GM21367 (cell line): ENCODE measurements around the gene CSMD2.
"Not testable (repeated sequence)": the region's sequence is repeated elsewhere in the genome, so short reads cannot be mapped to it uniquely, and the experiment has no call there.

Experiments
- ATAC-seq: cut with Tn5 transposase; IDR thresholded peaks from one replicate; pipeline ENCODE4 v1.9.1; 2021; ENCODE audit not compliant: unreplicated experiment

CSMD2 gene

DNA sequence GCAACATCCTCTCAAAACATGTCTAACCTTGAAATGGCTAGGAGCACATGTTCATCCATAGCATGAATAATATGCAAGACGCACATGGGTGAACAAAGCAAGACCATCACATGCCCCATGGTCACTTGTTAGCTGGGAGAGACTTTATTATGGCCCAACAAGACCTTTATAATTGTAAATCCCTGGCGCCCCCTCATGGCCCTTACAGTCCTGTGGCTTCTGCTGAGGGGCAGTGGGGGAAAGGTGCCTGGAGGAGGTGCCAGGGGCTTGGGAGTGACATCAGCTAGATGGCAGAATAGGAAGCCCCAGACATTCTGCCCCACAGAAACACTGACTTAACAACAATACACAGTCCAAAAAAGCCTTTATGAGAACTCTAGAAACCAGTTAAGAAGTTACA is 51.7 kb downstream of the CSMD2 start:
- ATAC-seq: no peak

DNA sequence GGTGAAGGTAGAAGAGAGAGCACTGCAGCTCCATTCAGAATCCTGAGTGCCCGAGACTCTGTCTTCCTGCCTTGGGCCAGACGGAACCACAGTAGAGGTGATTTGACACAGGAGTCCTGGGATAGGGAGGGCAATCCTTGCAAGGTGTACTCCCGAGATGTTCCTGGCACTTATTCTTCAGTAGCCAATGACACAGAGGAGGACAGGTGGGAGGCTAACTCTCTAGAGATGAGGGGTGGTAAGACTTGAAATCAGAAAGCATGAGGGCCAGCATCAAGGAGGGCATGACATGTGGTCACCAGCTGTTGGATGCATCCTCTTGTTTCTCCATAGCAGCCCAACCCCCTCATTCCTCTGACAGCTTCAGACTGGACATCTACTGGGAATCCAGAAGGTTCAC is 56.3 kb downstream of the CSMD2 start:
- ATAC-seq: no peak

GRCh38 chr1:34108269-34108668 is 56.8 kb downstream of the CSMD2 start:
- ATAC-seq: no peak

DNA sequence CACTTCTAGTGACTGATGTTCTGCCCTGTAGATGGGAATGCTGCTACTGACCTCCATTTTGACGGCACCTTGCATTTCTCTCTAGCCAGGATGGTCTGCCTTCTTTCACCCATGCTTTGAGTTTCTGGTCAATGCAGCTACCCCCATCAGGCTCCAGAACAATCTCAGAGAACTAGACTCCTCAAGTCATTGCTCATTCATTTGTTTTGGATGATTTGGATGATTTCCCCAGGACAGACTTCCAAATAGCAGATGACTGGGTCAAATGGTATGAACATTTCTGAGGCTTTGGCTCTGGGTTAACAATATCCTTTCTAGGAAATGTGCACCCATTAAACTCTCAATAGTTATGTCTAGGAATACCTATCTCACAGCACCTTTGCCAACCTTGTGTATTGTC is 63.9 kb downstream of the CSMD2 start:
- ATAC-seq: no peak

- ATAC-seq: no peak
Observed at GRCh38 chr1:34100332-34100731, 64.7 kb downstream of the CSMD2 start.

DNA sequence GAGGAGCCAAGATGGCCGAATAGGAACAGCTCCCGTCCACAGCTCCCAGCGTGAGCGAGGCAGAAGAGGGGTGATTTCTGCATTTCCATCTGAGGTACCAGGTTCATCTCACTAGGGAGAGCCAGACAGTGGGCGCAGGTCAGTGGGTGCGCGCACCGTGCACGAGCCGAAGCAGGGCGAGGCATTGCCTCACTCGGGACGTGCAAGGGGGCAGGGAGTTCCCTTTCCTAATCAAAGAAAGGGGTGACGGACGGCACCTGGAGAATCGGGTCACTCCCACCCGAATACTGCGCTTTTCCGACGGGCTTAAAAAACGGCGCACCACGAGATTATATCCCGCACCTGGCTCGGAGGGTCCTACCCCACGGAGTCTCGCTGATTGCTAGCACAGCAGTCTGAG is 72.6 kb downstream of the CSMD2 start:
- ATAC-seq: not testable (repeated sequence)

- no peak for ATAC-seq
Observed at GRCh38 chr1:34089731-34090130, 75.3 kb downstream of the CSMD2 start.

DNA sequence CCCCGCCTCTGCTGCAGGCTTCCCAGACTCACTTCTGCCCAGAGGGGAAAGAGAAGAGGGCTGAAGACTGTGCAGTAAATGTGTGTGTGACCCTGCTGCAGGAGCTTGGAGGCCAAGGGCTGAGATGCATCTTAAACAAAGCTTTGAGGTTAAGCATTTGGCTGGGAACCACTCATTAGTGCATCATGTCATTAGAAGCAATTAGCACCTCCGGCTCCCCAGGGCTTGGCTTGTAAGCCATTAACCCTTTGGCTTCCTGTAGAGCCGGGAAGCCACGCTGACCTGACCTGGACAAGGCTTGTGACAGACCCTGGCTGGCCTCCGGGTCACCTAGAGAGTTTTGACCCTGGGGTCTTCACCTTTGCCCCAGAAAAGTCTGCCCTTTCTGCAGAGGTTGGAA is 77.0 kb downstream of the CSMD2 start:
- ATAC-seq: no peak

DNA sequence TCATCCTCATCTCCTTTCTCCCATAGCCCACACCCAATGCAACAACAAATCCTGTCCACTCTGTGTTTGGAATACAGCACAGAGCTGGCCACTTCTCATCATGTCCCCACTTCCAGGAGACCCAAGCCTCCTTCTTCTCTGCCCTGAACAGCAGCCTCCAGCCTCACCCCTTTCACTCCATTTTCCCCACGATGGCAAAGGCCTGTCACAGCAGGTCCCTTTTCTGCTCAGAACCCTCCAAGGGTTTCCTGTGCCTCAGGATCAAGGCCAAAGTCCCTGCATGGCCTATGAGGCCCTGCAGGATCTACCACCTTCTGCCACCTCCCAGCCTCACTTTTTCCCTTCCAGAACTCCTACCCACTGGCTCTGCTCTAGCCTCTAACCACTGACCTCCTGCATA is 78.5 kb downstream of the CSMD2 start:
- no peak for ATAC-seq

DNA sequence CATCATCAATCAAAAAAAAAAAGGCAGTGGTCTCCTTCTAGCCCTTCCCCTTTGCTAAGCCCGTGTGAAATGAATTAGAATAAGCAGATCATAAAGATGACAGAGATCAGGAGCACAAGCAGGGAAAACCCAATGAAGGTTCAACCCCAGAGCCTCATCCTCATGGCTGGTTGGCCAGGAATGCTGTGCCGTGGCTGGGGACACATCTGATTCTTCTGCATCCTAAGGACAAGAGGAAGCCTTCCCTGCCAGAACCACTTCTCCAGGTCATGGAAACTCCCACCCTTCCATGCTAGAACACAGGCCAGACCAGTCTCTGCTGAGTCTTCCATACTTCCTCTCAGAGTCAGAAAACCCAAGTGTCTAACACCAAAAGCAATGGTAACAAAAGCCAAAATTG is 81.1 kb downstream of the CSMD2 start:
- no peak for ATAC-seq

GRCh38 chr1:34082085-34082670 is 82.9 kb downstream of the CSMD2 start:
- not testable (repeated sequence) for ATAC-seq

DNA sequence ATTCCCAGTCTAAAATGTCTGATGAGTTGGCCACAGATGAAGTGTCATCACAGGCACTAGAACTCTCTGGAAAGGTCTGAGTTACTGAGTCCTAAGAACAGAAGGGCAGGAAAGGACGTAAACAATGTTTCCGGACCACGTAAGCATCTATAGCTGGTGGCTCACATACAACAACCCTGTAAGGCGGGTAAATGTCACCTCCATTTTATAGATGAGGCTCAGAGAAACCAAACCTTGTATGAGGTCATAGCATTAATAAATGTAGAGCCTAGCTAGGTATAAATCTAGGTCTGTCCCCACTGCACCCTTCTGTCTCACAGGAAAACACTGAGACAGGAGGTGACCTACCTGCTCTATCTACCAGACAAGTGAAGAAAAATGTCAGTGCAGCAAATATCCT is 86.6 kb downstream of the CSMD2 start:
- no peak for ATAC-seq

DNA sequence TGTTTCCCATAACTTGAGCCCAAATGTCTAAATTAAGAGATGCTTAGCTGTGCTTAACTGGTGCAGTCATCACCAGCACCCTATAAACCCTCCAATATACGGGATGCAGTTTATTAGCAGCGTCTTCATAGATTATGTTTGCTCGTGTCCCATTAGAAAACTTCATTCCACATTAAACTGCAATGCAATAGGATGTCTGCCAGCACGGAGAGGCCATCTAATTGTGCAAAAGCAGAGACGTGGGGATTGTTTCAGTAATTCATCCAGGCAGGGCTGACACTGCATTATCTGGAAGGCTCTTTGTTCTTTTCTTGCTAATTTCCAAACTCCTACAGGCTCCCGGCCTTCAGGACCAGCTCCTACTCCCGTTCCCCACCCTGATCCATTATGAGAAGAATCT is 89.5 kb downstream of the CSMD2 start:
- ATAC-seq: no peak

GRCh38 chr1:34073028-34073695 is 91.9 kb downstream of the CSMD2 start:
- ATAC-seq: no peak

DNA sequence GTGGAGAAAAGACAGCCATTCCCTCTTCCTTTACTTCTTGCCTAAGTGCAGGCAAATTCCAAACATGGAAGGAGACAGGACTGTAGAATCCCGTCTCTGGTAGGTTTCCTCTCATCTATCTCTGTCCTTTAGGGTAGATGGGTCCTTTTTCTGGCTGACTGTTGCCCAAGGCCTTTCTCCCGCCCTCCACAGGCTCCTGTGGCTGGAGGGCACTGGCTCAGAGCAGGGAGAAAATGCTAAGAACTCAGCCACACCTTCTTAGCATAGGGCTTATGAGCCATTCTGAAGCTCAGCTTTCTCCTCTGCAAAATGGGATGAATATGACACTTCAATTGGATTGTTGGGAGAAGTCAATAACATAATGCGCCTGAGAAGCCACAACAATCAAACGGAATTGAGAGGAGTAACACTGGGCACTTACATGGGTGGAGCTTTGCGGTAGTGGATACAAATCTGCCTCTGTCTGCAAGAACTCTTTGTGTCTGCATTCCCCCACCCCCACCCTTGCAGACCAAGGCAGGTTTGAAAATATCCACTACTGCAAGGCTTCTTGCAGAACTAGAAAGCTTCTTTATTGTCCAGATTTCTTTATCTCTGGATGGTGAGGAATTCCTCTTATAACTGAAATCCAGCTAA is 94.7 kb downstream of the CSMD2 start:
- no peak for ATAC-seq

DNA sequence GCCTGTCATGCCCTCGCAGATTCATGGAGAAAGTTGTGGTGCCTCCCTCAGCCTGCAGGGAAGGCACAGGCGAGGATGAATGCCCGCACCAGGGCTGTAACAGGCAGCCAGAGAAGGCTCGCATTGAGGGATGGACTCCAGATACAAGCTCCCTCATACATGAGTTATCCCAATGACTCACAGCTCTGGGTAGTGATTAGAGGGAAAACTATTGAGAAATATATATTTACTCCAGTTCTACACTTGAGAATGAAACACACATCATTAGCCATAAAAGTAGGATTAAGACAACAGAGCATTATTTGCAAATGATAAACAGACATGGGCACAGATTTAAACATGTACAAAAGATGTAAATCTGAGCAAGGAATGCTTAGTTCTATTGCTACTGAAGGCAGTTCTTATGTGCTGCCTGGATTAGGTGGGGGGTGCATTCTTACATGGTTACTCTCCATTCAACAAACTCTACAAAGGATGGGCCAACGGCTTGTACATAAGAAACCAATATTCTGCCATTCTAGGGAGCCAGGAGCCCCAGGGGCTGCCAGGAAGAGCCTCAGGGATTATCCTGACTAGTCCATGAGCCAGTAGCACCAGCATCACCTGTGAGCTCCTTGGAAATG is 97.9 kb downstream of the CSMD2 start:
- ATAC-seq: no peak

DNA sequence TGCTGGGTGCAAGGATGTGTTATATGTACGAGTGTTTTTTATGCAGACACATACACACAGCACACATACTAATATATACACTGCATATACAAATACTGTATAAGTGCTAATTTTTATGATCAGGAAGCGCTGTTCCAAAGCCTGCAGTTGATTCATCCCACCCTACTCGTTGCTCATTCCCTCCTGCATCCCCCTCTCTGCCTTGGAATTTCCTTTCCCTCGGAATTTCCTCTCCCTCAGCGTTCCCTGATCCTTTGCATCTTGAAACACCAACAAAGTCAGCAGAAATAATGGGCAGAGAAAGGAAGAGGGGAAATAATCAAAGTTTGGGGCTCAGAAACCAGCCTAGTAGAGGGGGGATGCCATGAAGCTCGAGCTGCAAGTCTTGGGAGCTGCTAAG is 98.9 kb downstream of the CSMD2 start:
- no peak for ATAC-seq

DNA sequence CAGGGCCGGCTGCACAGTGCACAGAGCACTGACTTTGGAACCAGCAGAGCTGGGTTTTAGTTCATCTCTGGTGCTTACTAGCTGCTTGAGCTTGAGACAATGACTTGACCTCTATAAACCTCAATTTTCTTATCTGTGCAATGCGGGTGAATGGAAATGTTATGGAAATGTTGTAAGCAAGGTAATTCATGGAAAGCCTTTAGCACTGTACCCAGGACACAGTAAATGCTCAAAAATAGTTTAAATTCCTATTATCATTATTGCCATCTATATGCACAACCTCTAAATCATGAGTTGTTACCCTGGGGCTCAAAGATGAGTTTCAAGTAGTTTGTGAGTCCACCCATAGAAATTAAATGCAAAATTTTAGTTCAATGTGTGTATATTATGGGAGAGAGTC is 99.5 kb downstream of the CSMD2 start:
- ATAC-seq: no peak

DNA sequence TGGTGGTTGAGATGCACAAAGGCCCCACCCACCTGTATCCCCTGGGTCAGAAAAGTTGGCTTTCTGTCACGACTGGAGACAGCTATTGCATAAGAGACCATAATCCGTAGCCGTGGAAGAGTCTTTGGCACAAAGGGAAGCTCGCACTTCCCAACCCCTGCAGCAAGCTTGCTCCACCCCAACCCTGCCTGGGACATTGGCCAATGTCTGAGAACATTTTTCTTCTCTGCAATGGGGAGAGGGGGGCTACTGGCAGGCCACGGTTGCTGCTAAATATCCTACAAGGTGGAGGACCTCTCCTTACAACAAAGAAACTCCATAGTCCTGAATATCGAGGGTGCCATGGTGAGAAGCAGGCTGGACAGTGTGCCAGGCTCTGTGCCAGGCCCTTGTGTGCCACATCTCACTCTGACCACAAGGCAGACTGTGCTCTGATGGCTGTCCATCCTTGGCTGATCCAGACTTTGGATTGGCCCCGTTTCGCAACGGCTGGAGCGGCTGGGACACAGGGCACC is 104.1 kb downstream of the CSMD2 start:
- ATAC-seq: no peak

DNA sequence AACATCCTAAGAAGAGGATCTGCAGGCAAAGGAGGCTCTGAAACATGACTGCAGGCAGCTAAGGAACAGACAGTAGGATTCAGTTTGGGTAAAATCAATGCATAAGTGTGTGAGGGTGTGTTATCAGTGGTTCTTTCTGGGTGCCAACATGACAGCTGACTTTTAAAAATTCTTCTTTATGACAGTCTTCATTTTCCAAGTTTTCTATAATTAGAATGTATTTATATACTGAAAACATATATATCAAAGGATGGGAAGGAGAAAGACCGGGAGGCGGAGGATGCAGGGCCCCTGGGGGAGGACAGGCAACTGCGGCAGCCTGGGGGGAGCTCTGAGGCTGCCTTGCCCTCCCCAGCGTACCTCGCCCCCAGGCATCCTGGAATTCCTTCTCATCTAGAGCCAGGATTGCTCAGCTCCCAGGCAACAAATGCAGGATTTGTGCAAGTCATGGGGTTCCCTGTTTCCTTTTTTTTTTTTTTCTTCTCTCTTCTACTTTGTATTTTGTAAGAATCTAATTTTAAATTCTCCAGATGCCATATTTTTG is 104.8 kb downstream of the CSMD2 start:
- no peak for ATAC-seq

GRCh38 chr1:34057347-34058130 is 107.5 kb downstream of the CSMD2 start:
- ATAC-seq: no peak
